ENCODE data around the gene CALN1. TPM values are rescaled to one million over a fixed set of nuclear protein-coding genes. Genes with fewer than 3 reads are reported as not detected.

CALN1 gene
- total RNA-seq, 1 experiment from 2014 or later = not detected

DNA sequence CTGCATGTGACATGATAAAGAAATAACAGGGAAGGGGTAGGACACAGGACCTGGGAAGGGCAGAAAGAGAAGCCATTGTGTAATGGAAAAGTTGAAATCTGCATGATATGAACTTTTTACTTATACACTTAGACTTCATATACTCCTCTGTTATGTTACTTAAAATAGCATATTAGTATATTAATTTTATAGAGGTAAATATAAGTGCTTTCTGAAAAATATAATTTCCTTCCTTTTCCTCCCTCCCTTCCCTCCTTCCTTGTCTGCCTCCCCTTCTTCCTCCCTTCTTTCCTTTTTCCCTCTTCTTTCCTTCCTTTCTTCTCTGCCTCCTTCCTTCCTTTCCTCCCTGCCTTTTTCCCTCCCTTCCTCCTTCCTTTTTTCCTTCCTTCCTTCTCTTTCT is 363.7 kb downstream of the CALN1 start:
- Histone ChIP-seq H3K9ac (ENCODE audit: low read length) (no peak overlapping the region), H3K27ac (ENCODE audit: low read length) (no peak overlapping the region), H3K9me2 (replicated peaks; ENCODE audit: insufficient read depth, low read length) (no peaks in the 10 kb centered on the region), H4K20me1 (ENCODE audit: insufficient read depth, low read depth, low read length) (no peaks in the 10 kb centered on the region), H2AFZ (ENCODE audit: low read length) (no peak overlapping the region), H3K4me2 (ENCODE audit: low read depth, low read length, poor library complexity, severe bottlenecking) (no peak overlapping the region), H3K27me3 (ENCODE audit: low read length) (no peaks in the 10 kb centered on the region), H3K9me3 (ENCODE audit: low read length) (no peaks in the 10 kb centered on the region), H3K4me3 (ENCODE audit: low read length) (no peak overlapping the region), H3K79me2 (ENCODE audit: low read length) (no peaks in the 10 kb centered on the region), H3K36me3 (ENCODE audit: insufficient read depth, low read length) (no peaks in the 10 kb centered on the region), H3K4me1 (ENCODE audit: low read length) (no peaks in the 10 kb centered on the region)
- DNase-seq = no peak

DNA sequence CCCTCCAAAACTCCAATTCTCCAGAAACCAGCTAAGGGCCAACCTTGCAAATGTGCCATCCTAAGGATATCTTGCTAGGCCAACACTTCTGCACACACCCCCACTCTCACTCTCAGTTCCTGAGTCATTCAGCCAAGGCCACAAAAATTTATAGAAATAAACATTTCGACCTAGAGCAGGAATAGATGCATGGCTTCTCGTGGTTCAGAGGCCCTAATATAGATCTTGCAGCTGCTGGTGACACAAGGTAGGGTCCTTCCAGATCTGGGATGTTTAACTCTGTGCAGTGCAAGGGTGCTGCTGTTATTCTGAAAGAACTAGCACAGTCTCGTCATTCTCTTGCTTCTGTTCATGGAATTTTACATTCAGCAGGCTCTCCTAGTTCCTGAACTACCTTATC is 369.3 kb downstream of the CALN1 start:
- Histone ChIP-seq H2AFZ (ENCODE audit: low read length) (no peak overlapping the region), H3K27ac (ENCODE audit: low read length) (no peak overlapping the region), H4K20me1 (ENCODE audit: insufficient read depth, low read depth, low read length) (no peaks in the 10 kb centered on the region), H3K27me3 (ENCODE audit: low read length) (no peaks in the 10 kb centered on the region), H3K9me3 (ENCODE audit: low read length) (no peaks in the 10 kb centered on the region), H3K4me2 (ENCODE audit: low read depth, low read length, poor library complexity, severe bottlenecking) (no peak overlapping the region), H3K9ac (ENCODE audit: low read length) (no peak overlapping the region), H3K9me2 (replicated peaks; ENCODE audit: insufficient read depth, low read length) (no peaks in the 10 kb centered on the region), H3K79me2 (ENCODE audit: low read length) (no peaks in the 10 kb centered on the region), H3K36me3 (ENCODE audit: insufficient read depth, low read length) (no peaks in the 10 kb centered on the region), H3K4me1 (ENCODE audit: low read length) (no peaks in the 10 kb centered on the region), H3K4me3 (ENCODE audit: low read length) (no peak overlapping the region)
- no peak for DNase-seq

DNA sequence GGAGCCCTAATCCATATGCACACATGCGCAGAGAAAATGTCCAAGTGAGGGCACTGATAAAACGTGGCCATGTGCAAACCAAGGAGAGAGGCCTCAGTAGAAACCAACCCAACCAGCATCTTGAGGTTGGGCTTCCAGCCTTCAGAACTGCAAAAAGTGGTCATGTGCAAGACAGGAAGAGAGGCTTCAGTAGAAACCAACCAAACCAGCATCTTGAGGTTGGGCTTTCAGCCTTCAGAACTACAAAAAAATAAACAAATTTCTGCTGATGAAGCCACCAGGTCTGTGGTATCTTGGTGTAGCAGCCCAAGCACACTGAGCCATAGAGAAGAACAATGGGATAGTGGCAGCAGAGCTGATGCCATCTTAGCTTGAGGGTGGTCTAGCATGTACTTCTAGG is 371.5 kb downstream of the CALN1 start:
- no peaks in the 10 kb centered on the region for H3K9me2 ChIP-seq (replicated peaks; ENCODE audit: insufficient read depth, low read length)
- no peaks in the 10 kb centered on the region for H3K27me3 ChIP-seq (ENCODE audit: low read length)
- no peak overlapping the region for H3K9ac ChIP-seq (ENCODE audit: low read length)
- H3K79me2 ChIP-seq (ENCODE audit: low read length) = no peaks in the 10 kb centered on the region
- no peaks in the 10 kb centered on the region for H3K4me1 ChIP-seq (ENCODE audit: low read length)
- H2AFZ ChIP-seq (ENCODE audit: low read length) = no peak overlapping the region
- no peak overlapping the region for H3K4me2 ChIP-seq (ENCODE audit: low read depth, low read length, poor library complexity, severe bottlenecking)
- no peak for DNase-seq
- H4K20me1 ChIP-seq (ENCODE audit: insufficient read depth, low read depth, low read length) = no peaks in the 10 kb centered on the region
- no peak overlapping the region for H3K27ac ChIP-seq (ENCODE audit: low read length)
- no peaks in the 10 kb centered on the region for H3K9me3 ChIP-seq (ENCODE audit: low read length)
- no peaks in the 10 kb centered on the region for H3K36me3 ChIP-seq (ENCODE audit: insufficient read depth, low read length)
- H3K4me3 ChIP-seq (ENCODE audit: low read length) = no peak overlapping the region

DNA sequence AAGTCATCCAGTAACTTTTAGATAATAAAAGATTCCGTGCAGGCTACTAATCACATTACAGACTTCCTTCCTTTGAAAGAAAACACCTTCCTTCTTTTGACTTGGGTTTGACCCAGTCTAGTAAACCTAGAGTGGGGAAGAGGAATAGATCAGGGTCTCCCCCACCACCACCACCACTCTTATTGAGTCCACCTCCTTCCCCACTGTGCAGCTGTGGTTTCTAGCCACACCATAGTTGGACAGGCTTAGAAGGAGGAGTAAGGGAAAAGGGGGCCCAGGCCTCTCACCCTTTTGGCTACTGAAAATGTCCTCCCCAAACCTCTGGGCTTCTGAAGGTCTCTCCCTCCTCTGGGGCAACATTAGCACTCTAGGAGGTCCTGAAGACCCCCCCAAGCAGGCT is 372.7 kb downstream of the CALN1 start:
- no peaks in the 10 kb centered on the region for H3K36me3 ChIP-seq (ENCODE audit: insufficient read depth, low read length)
- H3K4me3 ChIP-seq (ENCODE audit: low read length) = no peak overlapping the region
- DNase-seq = no peak
- H3K9me2 ChIP-seq (replicated peaks; ENCODE audit: insufficient read depth, low read length) = no peaks in the 10 kb centered on the region
- no peak overlapping the region for H3K9ac ChIP-seq (ENCODE audit: low read length)
- no peaks in the 10 kb centered on the region for H3K4me1 ChIP-seq (ENCODE audit: low read length)
- H3K4me2 ChIP-seq (ENCODE audit: low read depth, low read length, poor library complexity, severe bottlenecking) = no peak overlapping the region
- no peak overlapping the region for H2AFZ ChIP-seq (ENCODE audit: low read length)
- no peaks in the 10 kb centered on the region for H4K20me1 ChIP-seq (ENCODE audit: insufficient read depth, low read depth, low read length)
- no peaks in the 10 kb centered on the region for H3K79me2 ChIP-seq (ENCODE audit: low read length)
- no peaks in the 10 kb centered on the region for H3K27me3 ChIP-seq (ENCODE audit: low read length)
- H3K27ac ChIP-seq (ENCODE audit: low read length) = no peak overlapping the region
- H3K9me3 ChIP-seq (ENCODE audit: low read length) = no peaks in the 10 kb centered on the region

DNA sequence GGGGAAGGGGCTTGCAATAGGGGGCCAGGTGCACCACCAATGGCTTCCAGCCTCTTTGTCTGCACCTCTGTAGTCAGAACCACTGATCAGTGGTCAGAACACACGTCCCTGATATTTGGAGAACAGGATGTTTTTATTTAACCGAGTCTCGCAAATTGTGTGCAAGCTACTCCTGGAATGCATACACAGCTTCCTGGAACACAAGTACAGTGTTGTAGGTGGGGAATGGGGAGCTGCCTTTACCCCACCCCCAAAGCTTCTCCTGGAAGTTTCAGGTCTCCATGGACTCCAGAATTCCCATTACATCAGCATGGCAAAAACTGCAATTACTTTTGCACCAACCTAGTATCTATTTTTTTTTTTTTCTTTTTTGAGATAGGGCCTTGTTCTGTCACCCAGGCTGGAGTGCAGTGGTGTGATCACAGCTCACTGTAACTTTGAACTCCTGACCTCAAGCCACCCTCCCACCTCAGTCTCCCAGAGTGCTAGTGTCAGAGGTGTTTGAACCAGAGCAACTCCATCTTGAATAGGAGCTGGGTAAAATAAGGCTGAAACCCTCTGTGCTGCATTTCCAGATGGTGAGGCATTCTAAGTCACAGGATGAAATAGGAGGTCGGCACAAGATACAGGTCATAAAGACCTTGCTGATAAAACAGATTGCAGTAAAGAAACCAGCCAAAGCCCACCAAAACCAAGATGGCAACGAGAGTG is 374.0 kb downstream of the CALN1 start:
- no peaks in the 10 kb centered on the region for H3K4me1 ChIP-seq (ENCODE audit: low read length)
- no peak overlapping the region for H3K27ac ChIP-seq (ENCODE audit: low read length)
- H3K4me3 ChIP-seq (ENCODE audit: low read length) = no peak overlapping the region
- no peaks in the 10 kb centered on the region for H3K79me2 ChIP-seq (ENCODE audit: low read length)
- H3K9me3 ChIP-seq (ENCODE audit: low read length) = no peaks in the 10 kb centered on the region
- no peak overlapping the region for H3K9ac ChIP-seq (ENCODE audit: low read length)
- H3K9me2 ChIP-seq (replicated peaks; ENCODE audit: insufficient read depth, low read length) = no peaks in the 10 kb centered on the region
- H4K20me1 ChIP-seq (ENCODE audit: insufficient read depth, low read depth, low read length) = no peaks in the 10 kb centered on the region
- no peak overlapping the region for H3K4me2 ChIP-seq (ENCODE audit: low read depth, low read length, poor library complexity, severe bottlenecking)
- H3K27me3 ChIP-seq (ENCODE audit: low read length) = no peaks in the 10 kb centered on the region
- no peak overlapping the region for H2AFZ ChIP-seq (ENCODE audit: low read length)
- no peaks in the 10 kb centered on the region for H3K36me3 ChIP-seq (ENCODE audit: insufficient read depth, low read length)
- DNase-seq = no peak

DNA sequence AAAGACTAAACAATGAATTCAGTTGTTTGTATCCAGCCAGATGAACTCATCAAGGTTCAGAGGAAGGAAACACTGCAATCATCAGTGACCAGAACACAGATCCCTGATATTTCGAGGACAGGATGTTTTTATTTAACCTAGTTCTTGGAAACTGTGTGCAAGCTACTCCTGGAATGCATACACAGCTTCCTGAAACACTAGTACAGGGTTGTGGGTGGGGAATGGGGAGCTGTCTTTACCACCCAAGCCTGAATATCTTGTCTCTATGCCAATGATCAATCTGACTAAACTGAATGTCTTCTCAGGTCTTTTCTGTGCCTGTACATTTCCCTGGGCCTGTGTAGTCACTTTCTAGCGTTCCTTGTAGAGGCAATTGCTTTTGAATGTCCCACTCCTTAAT is 374.6 kb downstream of the CALN1 start:
- no peak overlapping the region for H3K4me3 ChIP-seq (ENCODE audit: low read length)
- no peaks in the 10 kb centered on the region for H3K4me1 ChIP-seq (ENCODE audit: low read length)
- no peaks in the 10 kb centered on the region for H3K79me2 ChIP-seq (ENCODE audit: low read length)
- no peak overlapping the region for H3K4me2 ChIP-seq (ENCODE audit: low read depth, low read length, poor library complexity, severe bottlenecking)
- no peaks in the 10 kb centered on the region for H3K9me3 ChIP-seq (ENCODE audit: low read length)
- no peak overlapping the region for H3K9ac ChIP-seq (ENCODE audit: low read length)
- DNase-seq = no peak
- no peak overlapping the region for H3K27ac ChIP-seq (ENCODE audit: low read length)
- no peak overlapping the region for H2AFZ ChIP-seq (ENCODE audit: low read length)
- no peaks in the 10 kb centered on the region for H3K9me2 ChIP-seq (replicated peaks; ENCODE audit: insufficient read depth, low read length)
- no peaks in the 10 kb centered on the region for H3K36me3 ChIP-seq (ENCODE audit: insufficient read depth, low read length)
- H4K20me1 ChIP-seq (ENCODE audit: insufficient read depth, low read depth, low read length) = no peaks in the 10 kb centered on the region
- H3K27me3 ChIP-seq (ENCODE audit: low read length) = no peaks in the 10 kb centered on the region

DNA sequence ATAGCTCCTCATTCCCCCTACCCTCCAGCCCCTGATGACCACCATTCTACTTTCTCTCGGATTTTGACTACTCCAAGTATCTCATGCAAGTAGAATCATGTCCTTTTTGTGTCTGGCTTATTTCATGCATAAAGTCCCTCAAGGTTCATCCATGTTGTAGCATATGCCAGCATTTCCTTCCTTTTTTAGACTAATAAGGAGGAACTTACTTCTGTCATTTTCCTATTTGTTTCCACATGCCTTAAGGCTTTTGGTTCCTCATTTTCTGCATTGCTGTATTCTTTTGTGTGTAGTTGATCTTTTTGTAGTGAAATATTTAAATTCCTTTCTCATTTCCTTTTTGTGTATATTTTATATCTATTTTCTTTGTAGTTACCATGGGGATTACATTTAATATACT is 376.9 kb downstream of the CALN1 start:
- H3K9me2 ChIP-seq (replicated peaks; ENCODE audit: insufficient read depth, low read length) = no peaks in the 10 kb centered on the region
- no peak overlapping the region for H3K9ac ChIP-seq (ENCODE audit: low read length)
- DNase-seq = no peak
- H3K4me3 ChIP-seq (ENCODE audit: low read length) = no peak overlapping the region
- H3K4me1 ChIP-seq (ENCODE audit: low read length) = no peaks in the 10 kb centered on the region
- no peaks in the 10 kb centered on the region for H3K9me3 ChIP-seq (ENCODE audit: low read length)
- no peak overlapping the region for H3K27ac ChIP-seq (ENCODE audit: low read length)
- H3K27me3 ChIP-seq (ENCODE audit: low read length) = no peaks in the 10 kb centered on the region
- no peaks in the 10 kb centered on the region for H4K20me1 ChIP-seq (ENCODE audit: insufficient read depth, low read depth, low read length)
- H3K4me2 ChIP-seq (ENCODE audit: low read depth, low read length, poor library complexity, severe bottlenecking) = no peak overlapping the region
- no peaks in the 10 kb centered on the region for H3K36me3 ChIP-seq (ENCODE audit: insufficient read depth, low read length)
- H2AFZ ChIP-seq (ENCODE audit: low read length) = no peak overlapping the region
- H3K79me2 ChIP-seq (ENCODE audit: low read length) = no peaks in the 10 kb centered on the region

DNA sequence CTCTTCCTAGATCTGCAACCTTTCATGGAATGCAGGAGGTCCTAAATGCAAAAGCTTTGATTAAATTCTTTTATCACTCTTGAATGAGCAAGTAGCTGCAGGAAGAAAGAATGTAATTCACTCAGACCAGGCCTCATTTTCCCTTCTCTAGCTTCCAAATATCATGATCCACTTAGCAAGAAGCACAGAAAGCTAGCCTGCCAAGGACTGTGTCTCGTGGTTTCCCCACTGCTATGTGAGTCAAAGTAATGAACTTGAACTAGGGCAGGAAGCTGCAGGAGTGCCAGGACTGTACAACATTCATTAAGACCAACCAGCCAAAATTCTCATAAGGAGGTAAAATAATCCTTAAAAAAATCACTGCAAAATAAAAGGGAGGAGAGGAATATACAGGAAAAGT is 379.2 kb downstream of the CALN1 start:
- H3K9ac ChIP-seq (ENCODE audit: low read length) = no peak overlapping the region
- no peaks in the 10 kb centered on the region for H3K9me2 ChIP-seq (replicated peaks; ENCODE audit: insufficient read depth, low read length)

More for the DNA sequence above, 379.2 kb downstream of the CALN1 start:
- no peaks in the 10 kb centered on the region for H3K4me1 ChIP-seq (ENCODE audit: low read length)
- H3K79me2 ChIP-seq (ENCODE audit: low read length) = no peaks in the 10 kb centered on the region
- H3K27me3 ChIP-seq (ENCODE audit: low read length) = no peaks in the 10 kb centered on the region
- H3K9me3 ChIP-seq (ENCODE audit: low read length) = no peaks in the 10 kb centered on the region
- no peak overlapping the region for H2AFZ ChIP-seq (ENCODE audit: low read length)
- DNase-seq = no peak
- no peaks in the 10 kb centered on the region for H3K36me3 ChIP-seq (ENCODE audit: insufficient read depth, low read length)
- H3K4me3 ChIP-seq (ENCODE audit: low read length) = no peak overlapping the region
- H4K20me1 ChIP-seq (ENCODE audit: insufficient read depth, low read depth, low read length) = no peaks in the 10 kb centered on the region
- H3K27ac ChIP-seq (ENCODE audit: low read length) = no peak overlapping the region
- no peak overlapping the region for H3K4me2 ChIP-seq (ENCODE audit: low read depth, low read length, poor library complexity, severe bottlenecking)
